PC-3 (cell line): Measurements from ENCODE around the gene ZSWIM1.

Source experiments
- CTCF ChIP-seq: fragments of 300-600 bp; sonication (generic); conservative IDR thresholded peaks from 2 replicates; pipeline ENCODE4 v1.5.1; 2017; ENCODE audit warnings: antibody characterized with exemption, low read depth, mild to moderate bottlenecking, low read length
- EZH2 ChIP-seq: fragments of 300-600 bp; sonication (generic); IDR thresholded peaks from one replicate; pipeline ENCODE4 v1.6.1; 2017; ENCODE audit warnings: antibody characterized with exemption, mild to moderate bottlenecking, low read length; ENCODE audit not compliant: unreplicated experiment

- no peak for TF ChIP-seq CTCF
- TF ChIP-seq EZH2, result no peak
Measured at GRCh38 chr20:45890077-45890984, 9.3 kb downstream of the ZSWIM1 start.
